Activated CD4-positive, alpha-beta T cell treated with anti-CD3 and anti-CD28 coated beads for 24 hours (primary cell): ENCODE measurements around the gene SMYD2.

Experiments used
- DNase-seq, 2 donors: peaks; one replicate each; pipeline ENCODE4 v3.0.0-alpha.2; 2020; ENCODE audit warnings: low read depth in 2 of 2

SMYD2 gene

DNA sequence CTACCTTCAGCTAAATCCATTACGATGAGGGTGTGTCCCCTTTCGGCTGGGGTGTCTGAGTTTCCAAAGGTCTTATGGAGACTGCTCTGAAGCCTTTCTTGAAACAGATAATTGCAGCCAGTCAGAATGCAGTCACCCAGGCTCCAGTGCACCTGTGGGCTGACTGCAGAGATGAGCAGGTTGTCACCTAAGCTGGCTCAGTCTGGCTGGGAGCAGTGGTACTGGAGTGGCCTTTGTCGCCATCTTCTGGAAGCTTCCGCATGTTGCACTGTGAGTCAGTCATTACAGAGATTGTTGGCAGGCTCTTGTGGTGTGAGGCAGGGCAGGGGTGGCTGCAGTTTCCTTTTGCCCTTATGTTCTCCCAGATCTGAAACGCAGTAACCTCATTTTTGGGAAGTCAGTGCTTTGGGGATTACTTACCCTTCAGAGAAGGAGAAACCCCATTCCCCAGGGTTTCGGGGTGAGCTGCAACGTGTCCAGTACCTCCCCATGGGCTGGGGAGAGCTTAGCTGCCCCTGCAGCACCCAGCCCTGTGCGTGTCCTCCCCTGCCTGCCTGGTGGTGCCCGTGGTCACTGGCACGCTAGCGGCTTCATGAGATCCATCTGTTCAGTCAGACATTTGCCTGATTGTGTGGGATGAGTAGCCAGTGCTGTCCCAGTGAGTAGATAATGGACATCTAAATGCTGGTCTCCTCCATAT lies 48.0 kb downstream of the SMYD2 start:
- peak; percentile 61 to 66 for DNase-seq

DNA sequence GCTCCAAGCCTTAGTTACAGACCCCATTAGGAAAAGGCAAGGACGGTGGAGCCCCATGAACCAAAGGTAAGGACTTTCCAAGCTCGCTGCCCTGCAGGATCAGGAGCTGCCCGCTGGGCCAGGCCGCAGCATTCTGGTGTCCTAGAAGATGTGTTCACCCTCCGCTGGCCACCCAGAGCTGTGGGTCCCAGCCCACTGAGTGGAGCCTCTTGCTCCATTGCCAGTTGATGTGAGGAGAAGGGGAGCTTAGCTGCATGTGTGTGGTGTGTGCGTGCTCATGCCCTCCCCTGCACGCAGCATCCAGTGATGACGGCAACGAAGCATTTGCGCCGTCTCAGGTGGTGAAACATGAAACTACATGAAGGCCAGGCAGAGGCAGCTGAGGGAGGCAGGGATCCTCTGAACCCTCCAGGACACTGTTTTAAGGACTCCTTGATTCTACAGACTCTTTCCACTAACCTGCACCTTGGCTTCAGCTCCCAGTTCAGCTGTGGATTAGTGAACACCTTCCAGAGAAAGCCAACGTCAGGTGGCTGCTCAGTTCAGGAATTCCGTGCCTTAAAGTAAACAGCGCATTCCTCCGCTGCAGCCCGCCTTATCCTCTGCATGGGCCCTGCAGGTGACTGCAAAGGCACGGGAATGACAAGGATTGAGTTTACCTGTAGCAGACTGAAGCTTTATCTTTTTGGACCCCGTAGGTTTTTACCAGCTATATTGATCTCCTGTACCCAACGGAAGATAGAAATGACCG lies 48.7 kb downstream of the SMYD2 start:
- no peak for DNase-seq

DNA sequence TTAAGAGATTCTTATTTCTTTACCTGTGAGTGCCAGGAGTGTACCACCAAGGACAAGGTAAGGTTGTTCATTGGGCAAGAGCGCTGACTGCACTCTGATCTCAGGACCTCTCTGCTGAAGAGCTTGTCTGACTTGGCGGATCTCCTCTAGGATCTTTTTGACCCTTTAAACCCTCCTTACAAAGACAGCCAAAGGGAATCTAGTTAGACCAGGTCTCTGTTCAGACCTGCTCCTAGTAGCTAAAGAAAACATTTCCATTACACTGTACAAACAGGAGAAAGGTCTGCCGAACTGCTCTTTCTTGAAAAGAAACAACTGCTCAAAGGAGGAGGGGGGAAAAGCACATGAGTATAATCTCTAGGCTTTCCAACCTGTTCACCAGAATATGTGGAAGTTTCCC lies 49.3 kb downstream of the SMYD2 start:
- DNase-seq: no peak

DNA sequence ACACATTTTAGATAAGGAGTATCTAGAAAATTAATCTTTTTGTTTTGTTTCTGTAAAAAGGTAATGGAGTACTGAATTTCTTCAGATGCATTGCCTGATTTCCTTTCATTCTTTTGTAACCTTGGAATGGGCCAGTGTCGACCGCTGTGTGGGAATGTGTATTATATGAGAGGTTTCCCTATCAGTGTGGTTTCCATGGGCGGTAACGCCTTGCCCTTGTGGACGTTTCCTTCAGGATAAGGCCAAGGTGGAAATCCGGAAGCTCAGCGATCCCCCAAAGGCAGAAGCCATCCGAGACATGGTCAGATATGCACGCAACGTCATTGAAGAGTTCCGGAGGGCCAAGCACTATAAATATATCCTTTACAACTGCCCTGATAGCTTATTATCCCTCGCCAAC lies 49.8 kb downstream of the SMYD2 start:
- no peak for DNase-seq

DNA sequence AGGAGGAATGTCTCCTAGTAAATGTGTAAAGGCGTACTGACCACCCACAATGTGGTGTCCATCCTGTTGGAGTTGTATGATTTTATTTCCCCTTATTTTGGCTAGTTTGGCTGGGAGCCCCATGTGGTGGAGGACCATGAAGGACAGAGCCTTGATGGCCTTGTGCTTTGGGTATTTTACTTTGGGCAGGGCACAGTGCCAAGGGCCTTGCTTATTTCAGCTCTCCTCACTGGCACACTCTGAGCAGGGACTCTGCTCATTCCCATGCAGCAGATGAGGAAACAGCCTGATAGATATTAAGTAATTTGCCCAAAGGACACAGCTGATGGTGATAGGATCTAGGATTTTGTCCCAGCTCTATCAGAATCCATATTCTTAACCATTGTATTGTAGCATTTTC lies 50.2 kb downstream of the SMYD2 start:
- no peak for DNase-seq

DNA sequence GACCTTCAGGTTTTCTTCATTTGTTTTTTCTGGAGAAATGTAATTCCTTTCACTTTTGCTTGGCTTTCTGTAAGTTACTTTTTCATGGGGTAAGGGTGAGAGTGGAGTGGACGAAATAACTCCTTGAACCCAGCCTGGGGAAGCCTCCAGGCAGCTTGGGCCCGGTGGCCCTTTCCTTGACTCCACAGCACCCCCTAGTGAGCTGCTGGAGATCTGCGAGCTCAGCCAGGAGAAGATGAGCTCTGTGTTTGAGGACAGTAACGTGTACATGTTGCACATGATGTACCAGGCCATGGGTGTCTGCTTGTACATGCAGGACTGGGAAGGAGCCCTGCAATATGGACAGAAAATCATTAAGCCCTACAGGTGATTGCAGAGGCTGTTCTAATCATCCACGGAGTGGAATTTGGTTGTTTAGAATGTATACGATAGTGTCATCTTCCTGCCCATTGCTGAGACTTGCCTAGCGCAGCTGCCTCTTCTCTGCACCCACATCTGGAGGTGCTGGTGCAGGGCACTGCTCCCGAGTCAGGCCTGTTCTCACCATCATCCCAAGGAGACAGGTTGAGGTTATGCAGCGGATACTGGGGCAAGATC lies 51.0 kb downstream of the SMYD2 start:
- peak; percentile 33 to 38 for DNase-seq

DNA sequence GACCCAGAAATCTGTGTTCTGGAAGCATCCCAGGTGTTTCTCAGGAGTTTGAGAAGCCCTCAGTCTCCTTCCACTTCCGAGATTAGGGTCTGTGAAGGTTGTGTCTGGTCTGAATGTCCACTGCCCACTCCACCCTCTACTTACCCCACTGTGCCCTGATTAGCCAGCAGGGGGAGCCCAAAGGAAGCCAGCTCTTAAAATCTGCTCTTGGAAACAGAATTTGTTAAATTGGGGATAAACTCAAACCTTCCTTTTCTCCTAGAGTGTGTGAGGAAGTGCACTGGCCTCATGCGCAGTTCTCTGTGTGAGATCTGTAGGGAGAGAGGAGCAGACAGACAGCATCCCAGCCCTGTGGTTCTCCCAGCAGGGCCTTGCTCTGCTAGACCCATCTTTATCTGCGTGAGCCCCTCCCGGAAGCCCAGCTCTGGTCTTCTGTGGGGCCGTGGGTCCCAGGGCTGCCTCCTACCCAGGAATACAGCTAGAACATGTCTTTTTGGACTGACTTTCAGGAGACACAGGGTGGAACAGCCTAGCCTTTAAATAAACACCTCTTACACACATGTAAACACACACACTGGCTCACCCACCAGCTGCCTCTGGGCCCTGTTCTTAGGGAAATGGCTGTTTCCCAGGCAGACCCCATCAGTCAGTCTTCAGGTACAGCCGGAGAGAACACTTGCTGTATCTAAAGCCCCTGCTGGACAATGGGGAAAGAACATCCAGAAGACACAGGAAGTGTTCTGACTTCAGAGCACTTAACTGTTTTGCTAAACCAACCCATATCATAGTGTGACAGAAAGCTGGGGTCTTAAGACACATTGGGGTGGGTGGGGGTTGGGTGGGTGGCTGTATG lies 52.2 kb downstream of the SMYD2 start:
- peak; percentile 6 to 10 for DNase-seq

DNA sequence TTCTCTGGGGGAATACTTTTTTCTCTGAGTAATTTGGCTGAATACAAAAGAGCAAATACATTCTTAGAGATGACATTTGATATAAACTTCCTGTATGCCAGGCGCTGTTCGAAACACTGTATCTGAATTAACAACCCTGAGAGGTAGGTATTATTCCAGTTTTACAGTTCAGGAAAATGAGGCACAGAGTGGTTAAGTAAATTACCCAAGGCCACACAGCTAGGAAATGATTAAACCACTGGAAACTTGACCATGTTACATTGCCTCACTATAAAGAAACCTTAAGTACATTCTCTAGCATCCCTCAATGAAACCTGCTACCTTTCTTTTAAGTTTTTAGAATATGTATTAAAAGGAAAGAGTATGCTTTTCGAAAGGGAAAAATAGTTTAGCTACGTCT lies 54.6 kb downstream of the SMYD2 start:
- DNase-seq: no peak

DNA sequence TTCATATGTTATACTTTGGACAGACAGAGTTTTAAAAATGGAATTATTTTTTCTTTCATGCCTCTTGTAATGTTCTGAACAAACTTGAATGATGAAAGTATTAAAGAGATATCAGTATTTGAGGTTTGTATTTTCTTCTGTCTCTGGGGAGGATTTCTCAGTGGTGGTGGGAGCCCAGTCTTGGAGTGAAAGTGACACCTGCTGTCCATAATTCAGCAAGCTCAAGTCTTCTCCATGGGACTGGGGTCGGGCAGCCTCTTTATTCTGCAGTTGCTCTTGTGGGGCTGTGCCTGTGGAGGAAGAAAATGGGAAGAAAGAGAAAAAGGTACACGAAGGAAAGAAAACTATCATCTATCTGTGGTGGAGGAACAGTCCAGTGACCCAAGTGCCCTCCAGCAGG lies 56.1 kb downstream of the SMYD2 start:
- no peak for DNase-seq

DNA sequence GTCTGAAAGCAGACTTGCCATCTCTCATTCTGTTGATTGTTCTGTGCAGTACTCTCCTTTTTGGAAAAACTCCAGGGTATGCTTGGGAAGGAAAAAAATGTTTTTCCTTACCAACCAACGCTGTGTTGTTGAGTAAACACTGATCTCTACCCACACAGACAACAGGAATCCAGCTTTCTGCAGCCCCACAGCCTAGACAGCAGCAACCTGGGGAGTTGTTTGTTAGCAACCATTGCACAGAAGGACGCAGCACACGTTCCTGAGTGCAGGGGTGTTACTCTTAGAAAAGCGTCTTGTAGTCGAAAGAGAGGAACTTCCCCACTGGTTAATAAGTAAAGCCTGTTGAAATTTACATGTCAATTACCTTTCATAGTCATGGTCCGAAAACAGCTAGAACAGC lies 56.6 kb downstream of the SMYD2 start:
- no peak for DNase-seq

DNA sequence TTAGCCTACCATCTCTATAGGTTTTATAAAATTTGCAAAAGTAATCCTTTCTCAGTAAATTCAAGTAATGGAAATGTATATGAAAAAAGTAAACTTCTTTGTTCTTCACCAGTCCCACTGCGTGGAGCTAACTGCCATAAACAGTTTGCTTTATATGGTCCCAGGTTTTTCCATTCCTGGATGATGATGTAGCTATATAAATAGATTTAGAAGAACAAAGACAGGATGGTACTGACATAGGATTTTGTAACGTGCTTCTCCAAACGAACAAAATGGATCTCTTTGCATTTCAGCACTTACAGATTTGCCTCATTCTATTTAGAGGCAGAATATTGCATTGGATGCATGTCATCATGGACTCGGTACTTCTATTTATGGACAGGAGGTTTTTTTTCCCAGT lies 57.3 kb downstream of the SMYD2 start:
- no peak for DNase-seq

DNA sequence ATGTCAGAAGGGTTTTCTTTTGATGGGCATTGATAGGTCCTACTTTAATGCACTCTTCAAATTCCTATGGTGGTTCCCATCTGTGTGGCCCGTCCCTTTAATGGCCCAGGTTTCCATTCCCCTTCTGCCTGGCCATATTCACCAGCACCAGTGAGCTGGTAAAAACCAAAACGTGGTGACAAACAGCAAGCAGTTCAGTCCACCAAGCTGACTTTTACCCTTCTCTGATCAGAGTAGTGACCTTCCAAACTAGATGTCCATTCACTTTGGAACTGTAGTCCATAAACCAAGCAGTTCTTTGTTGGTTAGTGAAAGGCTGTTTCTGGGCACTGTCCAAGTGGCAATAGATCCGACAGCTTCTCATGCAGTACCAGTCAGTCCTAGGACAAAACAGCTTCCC lies 60.5 kb downstream of the SMYD2 start:
- no peak for DNase-seq

DNA sequence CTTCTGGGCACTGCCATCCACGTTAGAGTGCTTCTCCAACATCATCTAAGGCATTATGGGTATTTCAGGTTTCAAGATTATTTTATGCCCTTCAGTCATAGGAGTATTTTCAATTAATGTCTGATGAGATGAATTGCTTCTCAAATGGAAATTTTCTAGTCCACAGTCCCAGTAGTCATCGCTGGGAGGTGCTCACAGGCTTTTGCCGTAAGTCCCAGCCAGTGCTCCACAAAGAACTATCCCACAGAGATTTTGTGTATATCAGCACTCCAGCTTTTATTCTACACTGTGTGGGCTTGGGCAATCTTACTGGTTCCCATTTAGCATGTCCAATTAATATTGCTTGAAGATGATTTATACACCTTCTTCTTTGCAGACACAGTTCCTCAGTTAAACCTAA lies 61.0 kb downstream of the SMYD2 start:
- DNase-seq: no peak

DNA sequence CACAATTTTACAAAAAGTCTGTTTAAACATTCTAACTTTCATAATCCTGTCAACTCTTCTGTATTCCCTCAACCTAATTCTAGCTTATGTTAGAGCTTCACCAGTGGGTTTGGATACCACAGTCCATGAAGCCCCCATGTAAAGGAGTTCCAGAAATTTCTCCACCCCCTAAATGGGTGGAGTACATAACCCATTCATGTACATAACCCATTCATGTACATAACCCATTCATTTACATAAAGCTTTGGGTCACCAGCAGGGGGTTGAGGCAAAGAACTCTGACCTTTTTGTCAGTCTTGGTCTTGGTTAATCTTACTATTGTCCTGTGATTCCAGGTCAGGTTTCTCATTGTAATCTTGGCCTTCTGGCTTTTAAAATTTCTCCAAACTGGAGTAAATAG lies 61.6 kb downstream of the SMYD2 start:
- DNase-seq: no peak

DNA sequence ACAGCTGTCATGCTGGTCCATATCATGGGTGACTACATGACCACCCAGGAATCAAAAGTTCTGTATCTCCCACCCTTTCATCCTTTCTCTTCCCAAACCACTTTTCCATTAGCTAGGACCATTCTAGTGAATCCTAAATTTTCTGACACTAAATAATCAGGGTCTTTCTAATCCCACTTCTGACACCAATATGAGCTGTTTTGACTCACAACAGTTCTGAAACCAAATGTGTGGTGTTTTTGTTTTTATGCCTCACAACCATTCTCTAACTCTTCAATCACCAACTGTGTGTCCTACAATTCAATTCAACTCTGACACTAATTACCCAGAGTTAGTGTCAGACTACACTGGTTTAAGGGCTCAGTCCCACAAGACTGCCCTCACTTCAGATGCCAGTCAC lies 63.9 kb downstream of the SMYD2 start:
- no peak for DNase-seq

DNA sequence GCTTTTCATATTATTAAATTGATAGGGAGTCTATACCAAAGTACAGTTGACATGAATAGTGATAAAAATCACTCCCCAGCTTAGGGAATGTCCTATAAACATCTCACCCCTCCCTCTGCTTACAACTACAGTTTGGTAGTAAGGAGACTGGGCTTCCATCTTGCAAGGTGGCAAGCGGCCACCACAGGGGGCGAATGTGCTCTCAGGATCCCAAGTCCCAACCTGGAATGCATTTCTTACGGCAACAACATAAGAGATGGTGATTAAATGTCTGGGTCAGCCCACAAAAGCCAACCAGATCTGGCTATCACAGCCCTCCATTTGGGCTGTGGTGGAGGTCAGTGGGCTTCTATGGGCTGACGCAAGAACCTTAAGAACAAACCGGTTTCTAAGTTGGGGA lies 68.0 kb downstream of the SMYD2 start:
- no peak for DNase-seq

DNA sequence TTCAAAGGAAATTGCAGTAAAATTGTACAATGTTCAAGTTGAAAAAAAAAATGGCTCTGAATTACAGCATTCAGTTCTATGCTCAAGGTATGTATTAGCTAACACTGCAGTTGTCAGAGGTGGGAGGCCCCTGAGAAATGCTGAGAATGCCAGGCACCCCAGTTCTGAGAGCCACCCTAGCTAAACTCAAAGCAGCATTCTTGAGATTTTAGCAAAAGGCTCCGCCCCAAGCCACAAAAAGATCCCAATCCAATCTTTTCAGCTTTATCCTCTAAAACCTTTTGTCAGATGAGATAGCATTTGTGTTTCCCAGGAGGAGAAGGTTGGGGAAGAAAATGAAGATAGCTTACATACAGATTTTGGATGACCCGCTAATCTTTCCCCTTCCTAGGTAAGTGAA lies 68.8 kb downstream of the SMYD2 start:
- no peak for DNase-seq

DNA sequence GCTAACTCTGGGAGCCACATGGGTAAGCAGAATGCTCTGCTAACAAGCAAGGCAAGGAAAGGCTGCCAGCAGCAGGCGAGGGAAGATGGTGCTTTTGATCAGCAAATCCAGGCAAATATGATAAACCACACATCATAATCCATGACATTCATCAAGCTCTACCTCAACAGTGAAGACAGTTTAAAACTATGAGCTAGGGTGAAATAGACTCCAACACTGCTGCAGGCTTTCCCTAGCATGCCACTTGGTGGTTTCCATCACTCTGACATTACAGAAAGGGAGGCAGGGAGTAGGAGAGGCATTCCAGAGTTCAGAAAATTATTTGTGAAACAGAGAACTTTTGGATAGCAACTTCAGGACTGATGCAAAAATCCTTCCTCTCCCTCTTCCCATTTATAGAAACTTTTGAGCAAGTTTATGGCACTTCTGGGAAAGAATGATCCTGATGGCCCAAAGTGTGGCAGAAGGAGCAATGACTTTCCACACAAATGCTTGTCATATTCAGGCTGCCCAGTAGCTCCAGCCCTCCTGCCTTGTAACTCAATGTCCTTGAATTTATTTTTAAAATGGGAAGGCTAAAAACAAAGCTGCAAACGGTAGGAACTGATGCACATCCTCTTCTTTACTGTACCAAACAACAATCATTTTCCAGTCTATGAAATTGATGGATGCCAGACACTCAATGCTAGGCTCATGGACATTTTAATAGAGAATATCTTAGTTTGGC lies 70.8 kb downstream of the SMYD2 start:
- DNase-seq: no peak

DNA sequence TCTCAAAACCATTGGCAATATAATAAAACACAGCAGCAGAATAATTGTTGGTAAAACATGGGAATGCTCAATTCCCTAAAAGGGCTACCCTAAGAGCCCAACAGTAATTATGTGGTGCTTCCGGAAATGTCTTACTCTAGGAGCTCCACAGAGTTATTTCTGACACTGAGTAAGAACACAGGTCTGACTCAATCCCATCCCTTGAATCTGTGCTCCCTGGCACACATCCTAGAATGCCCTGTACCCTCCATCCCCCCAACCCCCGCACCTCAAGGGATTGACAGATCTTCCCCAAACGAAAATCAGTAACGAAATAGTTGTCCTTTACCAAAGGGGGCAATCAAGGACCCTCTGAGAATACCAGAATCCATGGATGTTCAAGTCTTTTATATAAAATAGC lies 71.9 kb downstream of the SMYD2 start:
- no peak for DNase-seq

DNA sequence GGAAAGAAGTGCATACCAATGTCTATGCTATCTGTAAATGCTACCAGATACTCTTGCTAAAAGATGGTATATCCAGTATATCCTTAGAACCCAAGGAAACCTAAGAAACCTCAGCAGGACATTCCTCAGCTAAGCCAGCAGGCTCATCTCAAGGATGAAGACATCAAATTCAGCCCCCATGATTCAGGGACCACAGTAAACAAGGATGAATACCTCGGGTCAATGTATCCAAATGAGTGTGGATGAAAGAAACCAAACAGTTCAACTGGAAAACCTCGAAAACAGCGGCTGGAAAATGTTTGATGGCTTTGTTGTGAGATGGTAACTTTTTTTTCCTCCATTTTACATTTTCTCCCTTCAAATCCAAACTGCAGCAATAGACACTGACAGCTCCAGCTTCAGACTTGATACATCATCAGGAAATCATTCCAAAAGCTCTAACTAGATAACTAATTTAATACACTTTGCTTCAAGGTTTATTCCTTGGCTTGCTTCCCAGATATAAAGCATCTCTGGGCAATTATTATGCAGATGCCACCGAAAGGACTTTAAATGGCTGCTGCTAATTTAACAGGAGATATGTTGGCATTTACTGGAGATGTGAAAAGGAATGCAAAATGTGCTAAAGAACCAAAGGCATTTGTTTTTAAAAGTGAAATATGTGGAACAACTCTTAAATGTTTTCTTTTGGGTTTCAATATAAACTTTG lies 73.6 kb downstream of the SMYD2 start:
- no peak for DNase-seq

DNA sequence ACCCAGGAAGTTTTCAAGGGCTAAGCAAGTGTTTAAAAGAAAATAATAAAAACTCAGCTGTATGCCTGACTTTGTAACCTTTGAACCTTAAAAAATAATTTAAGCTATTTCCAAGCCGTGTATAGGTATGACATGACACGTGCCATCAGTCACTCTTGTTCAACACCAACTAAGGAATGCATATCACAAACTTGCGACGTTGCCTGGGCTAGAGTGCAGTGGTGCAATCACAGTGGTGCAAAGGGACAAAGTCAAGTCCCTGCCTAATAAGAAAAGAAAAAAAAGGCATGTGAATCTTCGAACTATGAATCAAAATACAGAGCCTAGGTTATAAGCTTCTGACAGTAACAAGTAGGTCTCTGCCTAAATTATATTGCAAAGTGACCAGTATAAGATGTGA lies 79.2 kb downstream of the SMYD2 start:
- no peak for DNase-seq
